NB4 (cell line): ENCODE data around the gene ZCCHC10.

Experiments
- DNase-seq: peaks from one replicate; pipeline ENCODE4 v3.0.0; 2010; ENCODE audit warnings: low read depth
- H3K4me3 ChIP-seq: one replicate; pipeline ENCODE4 v1.5.1; 2011; ENCODE audit warnings: mild to moderate bottlenecking, low read depth, low read length, moderate library complexity
- MYC ChIP-seq: IDR thresholded peaks from 2 replicates; pipeline ENCODE4 v1.6.1; 2011; ENCODE audit warnings: low read depth, low read length
- POLR2A ChIP-seq: IDR thresholded peaks from 2 replicates; pipeline ENCODE4 v1.6.1; 2011; ENCODE audit warnings: mild to moderate bottlenecking; ENCODE audit not compliant: insufficient read length; ENCODE audit errors: extremely low read depth
- TF ChIP-seq, protein P1 (sequence below): IDR thresholded peaks from one replicate; pipeline ENCODE4 v1.5.1; 2012; ENCODE audit warnings: low read depth, low read length
- TF ChIP-seq, protein P2 (sequence below): IDR thresholded peaks from 2 replicates; pipeline ENCODE4 v1.6.1; 2011; ENCODE audit warnings: low read depth, low read length

ZCCHC10 gene

DNA sequence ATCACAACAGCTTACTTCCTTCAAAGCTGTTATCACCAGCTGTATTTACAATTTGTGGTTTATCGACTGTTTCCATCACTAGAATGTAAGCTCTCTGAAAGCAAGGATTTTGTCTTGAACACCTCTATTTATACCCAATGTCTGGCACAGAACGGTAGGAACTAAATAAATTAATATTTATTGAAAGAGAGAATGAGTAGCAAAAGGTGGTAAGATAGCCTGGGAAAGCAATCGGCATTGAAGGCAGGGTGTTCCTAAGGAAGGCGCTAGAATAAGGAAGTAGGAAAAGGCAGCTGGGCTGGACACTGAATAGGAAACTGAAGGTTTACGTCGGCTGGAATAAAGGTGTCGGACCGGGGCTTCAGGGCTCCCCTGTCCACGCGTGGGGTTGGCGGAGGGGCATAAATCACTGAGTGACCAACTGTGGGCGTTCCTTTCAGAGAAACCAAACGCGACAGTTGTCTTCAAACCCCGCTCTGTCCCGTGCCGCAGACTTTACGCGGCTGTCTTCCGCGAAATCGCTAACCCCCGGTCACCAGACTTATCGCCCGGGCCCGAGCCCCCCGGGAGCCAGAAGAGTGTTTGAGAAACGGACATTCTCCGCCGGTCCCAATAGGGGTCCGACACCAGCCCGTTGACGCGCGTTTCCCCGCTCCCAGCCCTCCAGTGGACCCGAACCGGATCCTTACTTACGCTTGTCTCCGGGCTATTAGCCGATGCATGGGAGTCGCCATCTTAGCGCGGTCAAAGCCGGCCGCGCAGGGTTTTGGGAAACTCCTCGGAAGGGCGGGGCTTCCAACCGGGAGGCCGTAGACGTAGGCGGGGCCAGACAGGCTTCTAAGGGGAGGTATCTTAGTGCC is at the start of gene ZCCHC10:
Gene ZCCHC10 (minus strand): TSS at position 746 of the 860 bp plus-strand sequence. CDS start 12 bp downstream, at position 734.
- H3K4me3 ChIP-seq = peak within 1 kb of the TSS; percentile 89
- peak; percentile 94 for DNase-seq
- TF ChIP-seq POLR2A (peak; percentile 78), MYC (0 out of 2 replicates have a peak, but pooled peaks have one; percentile 26)
- TF ChIP-seq, protein P1, sequence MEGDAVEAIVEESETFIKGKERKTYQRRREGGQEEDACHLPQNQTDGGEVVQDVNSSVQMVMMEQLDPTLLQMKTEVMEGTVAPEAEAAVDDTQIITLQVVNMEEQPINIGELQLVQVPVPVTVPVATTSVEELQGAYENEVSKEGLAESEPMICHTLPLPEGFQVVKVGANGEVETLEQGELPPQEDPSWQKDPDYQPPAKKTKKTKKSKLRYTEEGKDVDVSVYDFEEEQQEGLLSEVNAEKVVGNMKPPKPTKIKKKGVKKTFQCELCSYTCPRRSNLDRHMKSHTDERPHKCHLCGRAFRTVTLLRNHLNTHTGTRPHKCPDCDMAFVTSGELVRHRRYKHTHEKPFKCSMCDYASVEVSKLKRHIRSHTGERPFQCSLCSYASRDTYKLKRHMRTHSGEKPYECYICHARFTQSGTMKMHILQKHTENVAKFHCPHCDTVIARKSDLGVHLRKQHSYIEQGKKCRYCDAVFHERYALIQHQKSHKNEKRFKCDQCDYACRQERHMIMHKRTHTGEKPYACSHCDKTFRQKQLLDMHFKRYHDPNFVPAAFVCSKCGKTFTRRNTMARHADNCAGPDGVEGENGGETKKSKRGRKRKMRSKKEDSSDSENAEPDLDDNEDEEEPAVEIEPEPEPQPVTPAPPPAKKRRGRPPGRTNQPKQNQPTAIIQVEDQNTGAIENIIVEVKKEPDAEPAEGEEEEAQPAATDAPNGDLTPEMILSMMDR = no peak
- TF ChIP-seq, protein P2, sequence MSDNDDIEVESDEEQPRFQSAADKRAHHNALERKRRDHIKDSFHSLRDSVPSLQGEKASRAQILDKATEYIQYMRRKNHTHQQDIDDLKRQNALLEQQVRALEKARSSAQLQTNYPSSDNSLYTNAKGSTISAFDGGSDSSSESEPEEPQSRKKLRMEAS = peak; percentile 36; the same call in 1 of the 2 replicates

DNA sequence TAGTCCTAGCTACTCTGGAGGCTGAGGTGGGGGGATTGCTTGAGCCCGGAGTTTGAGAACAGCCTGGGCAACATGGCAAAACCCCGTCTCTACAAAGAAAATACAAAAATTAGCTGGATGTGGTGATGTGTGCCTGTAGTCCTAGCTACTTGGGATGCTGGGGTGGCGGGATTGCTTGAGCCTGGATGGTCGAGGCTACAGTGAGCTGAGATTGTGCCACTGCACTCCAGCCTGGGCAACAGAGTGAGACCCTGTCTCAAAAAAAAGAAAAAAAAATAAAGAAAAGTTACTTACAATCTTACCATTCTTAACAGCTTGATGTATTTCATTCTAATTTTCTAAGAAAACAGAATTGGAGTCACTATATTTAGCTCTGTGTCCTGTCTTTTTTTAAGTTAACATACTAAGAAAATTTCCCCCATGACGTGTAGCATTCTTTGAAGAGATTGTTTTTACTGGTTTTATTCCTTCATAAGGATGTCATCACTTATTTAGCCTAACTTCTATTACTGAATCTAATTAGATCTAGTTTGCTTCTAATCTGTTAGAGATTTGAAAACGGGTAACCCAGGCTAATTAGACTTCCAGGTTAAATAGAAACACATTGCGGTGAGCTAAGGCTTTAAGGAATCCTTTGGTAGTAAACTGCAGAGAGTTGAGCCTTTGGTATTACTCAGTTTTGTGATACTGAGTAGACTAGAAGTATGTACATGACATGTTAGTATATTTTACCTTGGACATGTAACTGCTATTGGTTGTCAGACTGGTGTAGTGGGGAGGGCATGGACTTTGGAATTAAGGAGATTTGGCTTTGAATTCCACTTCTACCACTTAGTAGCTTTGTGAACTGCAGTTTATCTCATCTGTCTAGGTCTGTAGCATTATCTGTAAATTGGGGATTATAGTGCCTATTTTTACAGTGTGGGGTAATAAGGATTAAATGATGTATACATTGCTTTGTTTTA is 49.5 kb upstream of the ZCCHC10 start:
- no peak for DNase-seq
- H3K4me3 ChIP-seq = no peak overlapping the region
- TF ChIP-seq, protein P2 = no peak
- TF ChIP-seq MYC (no peak), POLR2A (no peak)
- TF ChIP-seq, protein P1 = no peak

DNA sequence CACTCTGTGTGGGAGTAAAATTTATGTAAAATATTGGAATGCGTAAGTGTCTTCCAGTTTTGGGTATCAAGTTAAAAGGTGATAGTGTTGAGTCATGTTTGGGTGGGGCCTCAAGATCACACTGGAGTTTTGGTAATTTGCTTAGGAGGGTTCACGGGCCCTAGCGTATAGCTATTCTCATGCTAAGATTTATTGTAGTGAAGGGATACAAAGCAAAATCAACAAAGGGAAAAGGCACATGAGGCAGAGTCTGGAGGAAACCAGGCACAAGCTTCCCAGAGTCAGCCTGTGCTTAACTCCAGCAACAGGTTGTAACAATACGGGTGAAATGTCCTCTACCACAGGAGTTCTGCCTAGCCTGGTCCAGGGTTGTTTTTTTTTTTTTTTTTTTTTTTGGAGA is 45.7 kb upstream of the ZCCHC10 start:
- no peak overlapping the region for H3K4me3 ChIP-seq
- DNase-seq = no peak
- TF ChIP-seq POLR2A (no peak), MYC (no peak)
- TF ChIP-seq, protein P1 = no peak
- TF ChIP-seq, protein P2 = no peak

DNA sequence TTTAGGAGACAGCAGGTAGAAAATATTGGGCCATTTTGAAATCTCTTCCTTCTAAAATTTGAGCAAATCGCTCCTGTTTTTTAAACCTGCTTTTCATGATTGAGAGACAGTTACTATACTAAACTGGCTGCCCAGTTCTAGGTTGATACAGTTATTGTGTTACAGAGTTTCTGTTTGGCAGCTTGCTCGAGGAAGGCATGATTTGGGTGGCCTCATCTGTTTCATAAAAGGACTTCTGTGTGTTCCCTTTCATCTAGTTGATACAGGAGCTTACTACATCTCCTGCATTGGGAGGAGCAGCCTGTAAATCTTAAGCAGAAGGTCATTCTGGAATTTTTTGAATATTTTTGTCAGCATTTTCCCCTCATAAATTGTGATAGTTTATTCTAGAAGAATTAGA is 39.7 kb upstream of the ZCCHC10 start:
- no peak for DNase-seq
- no peak for TF ChIP-seq POLR2A
- no peak for TF ChIP-seq MYC
- no peak overlapping the region for H3K4me3 ChIP-seq

DNA sequence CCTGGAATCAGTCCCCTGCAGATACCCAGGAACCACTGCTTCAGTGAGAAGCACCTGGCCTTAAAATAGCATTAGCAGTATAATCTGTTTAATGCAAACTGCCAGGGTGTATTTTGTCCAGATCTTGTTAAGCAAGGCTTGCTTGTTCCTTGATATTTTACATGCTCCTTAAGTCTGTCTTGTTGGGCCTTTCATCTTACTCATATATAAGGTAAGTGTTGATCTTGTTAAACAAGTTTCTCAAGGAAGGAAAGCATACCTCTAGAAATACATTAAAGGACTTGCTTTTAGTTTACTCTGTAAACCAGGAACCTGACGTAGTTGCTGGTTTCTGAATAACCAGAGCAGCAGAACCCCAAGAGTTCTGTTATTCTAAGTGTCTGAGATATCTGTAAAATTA is 39.1 kb upstream of the ZCCHC10 start:
- TF ChIP-seq POLR2A (no peak), MYC (no peak)
- TF ChIP-seq, protein P2 = no peak
- TF ChIP-seq, protein P1 = no peak
- no peak overlapping the region for H3K4me3 ChIP-seq
- no peak for DNase-seq

DNA sequence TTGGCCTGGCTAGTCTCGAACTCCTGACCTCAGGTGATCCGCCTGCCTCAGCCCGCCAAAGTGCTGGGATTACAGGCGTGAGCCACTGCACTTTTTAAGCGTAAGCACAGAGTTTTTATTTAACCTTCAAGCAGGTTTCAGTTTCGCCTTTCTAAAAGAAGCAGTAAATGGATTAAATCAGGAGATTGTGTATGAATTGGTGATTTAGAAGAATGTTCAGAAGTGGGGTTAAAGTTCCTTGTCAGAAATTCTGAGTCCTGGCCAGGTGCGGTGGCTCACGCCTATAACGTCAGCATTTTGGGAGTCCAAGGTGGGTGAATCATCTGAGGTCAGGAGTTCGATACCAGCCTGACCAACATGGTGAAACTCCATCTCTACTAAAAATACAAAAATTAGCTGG is 37.6 kb upstream of the ZCCHC10 start:
- H3K4me3 ChIP-seq = no peak overlapping the region
- DNase-seq = no peak
- TF ChIP-seq, protein P2 = no peak
- TF ChIP-seq POLR2A = no peak
- no peak for TF ChIP-seq MYC
- TF ChIP-seq, protein P1 = no peak
